K562 (cell line): ENCODE results near the gene FKBP8. TPM values are rescaled to one million over a fixed set of nuclear protein-coding genes. Genes with fewer than 3 reads are reported as not detected.
A peak's percentile ranks its signal among the peaks of the same experiment; 100 is the strongest.

Experiments used
- BACH1 ChIP-seq: fragments of 200-800 bp; sonication (Bioruptor generic); IDR thresholded peaks from 2 replicates; pipeline ENCODE4 v1.6.1; 2016; ENCODE audit warnings: missing genetic modification characterization, missing compliant biosample characterization
- DIDO1 ChIP-seq: fragments of 450-650 bp; IDR thresholded peaks from 2 replicates; pipeline ENCODE4 v1.6.1; 2016; ENCODE audit warnings: low read depth, missing biosample characterization, missing genetic modification characterization
- DMBX1 ChIP-seq: fragments of 250-450 bp; sonication (Bioruptor Pico); IDR thresholded peaks from 2 replicates; pipeline ENCODE4 v1.8.0; 2022; ENCODE audit warnings: inconsistent platforms, mild to moderate bottlenecking, moderate library complexity, borderline replicate concordance
- HNRNPL ChIP-seq: fragments of 200-400 bp; formaldehyde crosslinking; IDR thresholded peaks from 2 replicates; pipeline ENCODE4 v1.6.1; 2017; ENCODE audit warnings: low read depth, mild to moderate bottlenecking, low read length
- NBN ChIP-seq: fragments of 450-650 bp; IDR thresholded peaks from 2 replicates; pipeline ENCODE4 v1.6.1; 2016; ENCODE audit warnings: low read depth, mild to moderate bottlenecking
- NELFE ChIP-seq: IDR thresholded peaks from 2 replicates; pipeline ENCODE4 v1.6.1; 2011; ENCODE audit warnings: mild to moderate bottlenecking; ENCODE audit not compliant: insufficient read depth, insufficient read length
- OTX1 ChIP-seq: fragments of 450-650 bp; formaldehyde crosslinking; IDR thresholded peaks from 2 replicates; pipeline ENCODE4 v1.4.0; 2022; ENCODE audit warnings: mild to moderate bottlenecking
- SIN3A ChIP-seq, 2 experiments: fragments of 150-350 bp in 1 of 2; IDR thresholded peaks; 2 replicates each; pipeline ENCODE4 v1.6.1; 2011 to 2016; ENCODE audit warnings: borderline replicate concordance in 2 of 2, low read depth in 2 of 2, low read length in 2 of 2, mild to moderate bottlenecking in 2 of 2, moderate library complexity in 2 of 2; ENCODE audit not compliant: control insufficient read depth in 1 of 2
- TRIM28 ChIP-seq: fragments of 450-650 bp; IDR thresholded peaks from 2 replicates; pipeline ENCODE4 v1.6.1; 2017
- WHSC1 ChIP-seq: IDR thresholded peaks from one replicate; pipeline ENCODE4 v1.6.1; 2012; ENCODE audit warnings: low read length, control low read depth, inconsistent platforms
- ZNF699 ChIP-seq: fragments of 250-450 bp; sonication (Bioruptor Pico); IDR thresholded peaks from 2 replicates; pipeline ENCODE4 v1.8.0; 2021; ENCODE audit warnings: mild to moderate bottlenecking, moderate library complexity; ENCODE audit not compliant: insufficient replicate concordance
- ZNF717 ChIP-seq: fragments of 250-450 bp; sonication (Bioruptor Pico); IDR thresholded peaks from 2 replicates; pipeline ENCODE4 v1.5.0; 2021
- polyA plus RNA-seq, 8 experiments: library from polyadenylated mRNA; depleted of rRNA in 4 of 8; stranded (reverse) in 5 of 8; unstranded in 3 of 8; fragments of >200 nt; fragmentation: Nextera tagmentation in 2 of 8; fragmentation: Illumina TruSeq in 1 of 8; extraction: Ambion mirVana in 2 of 8; extraction: Trizol in 1 of 8; gene quantifications; 2 replicates each; pipeline versions ENCODE4 v1.2.1 to v1.2.3, GENCODE V29; 2011 to 2014; ENCODE audit warnings: inconsistent platforms in 1 of 8, missing spikeins in 1 of 8
- total RNA-seq, 7 experiments: library from RNA; depleted of rRNA in 6 of 7; stranded (reverse); fragments of >200 nt in 6 of 7; fragmentation: Illumina TruSeq in 2 of 7; extraction: Trizol in 2 of 7; gene quantifications; 2 replicates each; pipeline versions ENCODE4 v1.2.1 to v1.2.3, GENCODE V29; 2011 to 2021; ENCODE audit warnings: low replicate concordance in 1 of 7
- TF ChIP-seq, protein P1 (sequence below): IDR thresholded peaks from 2 replicates; pipeline ENCODE4 v1.6.1; 2012; ENCODE audit warnings: low read depth, low read length, improper control_type of control experiment, borderline replicate concordance
- TF ChIP-seq, protein P2 (sequence below), 2 experiments: fragments of 450-650 bp in 1 of 2; sonication (generic) in 1 of 2; formaldehyde crosslinking in 1 of 2; IDR thresholded peaks; 2 replicates each; pipeline versions ENCODE4 v1.7.1 to v1.9.0; 2016 to 2022; ENCODE audit warnings: inconsistent platforms in 1 of 2, mild to moderate bottlenecking in 1 of 2, missing genetic modification reagents in 1 of 2
- TF ChIP-seq, protein P3 (sequence below): sonication (generic); formaldehyde crosslinking; IDR thresholded peaks from 2 replicates; pipeline ENCODE4 v1.8.1; 2022; ENCODE audit warnings: missing genetic modification reagents

The FKBP8 gene
- total and polyA plus RNA-seq, 9 of the 15 experiments (the other 6 are each of a cell fraction or from before 2014, with no cell fraction given), result 0.46 to 236 (median 104) TPM

DNA sequence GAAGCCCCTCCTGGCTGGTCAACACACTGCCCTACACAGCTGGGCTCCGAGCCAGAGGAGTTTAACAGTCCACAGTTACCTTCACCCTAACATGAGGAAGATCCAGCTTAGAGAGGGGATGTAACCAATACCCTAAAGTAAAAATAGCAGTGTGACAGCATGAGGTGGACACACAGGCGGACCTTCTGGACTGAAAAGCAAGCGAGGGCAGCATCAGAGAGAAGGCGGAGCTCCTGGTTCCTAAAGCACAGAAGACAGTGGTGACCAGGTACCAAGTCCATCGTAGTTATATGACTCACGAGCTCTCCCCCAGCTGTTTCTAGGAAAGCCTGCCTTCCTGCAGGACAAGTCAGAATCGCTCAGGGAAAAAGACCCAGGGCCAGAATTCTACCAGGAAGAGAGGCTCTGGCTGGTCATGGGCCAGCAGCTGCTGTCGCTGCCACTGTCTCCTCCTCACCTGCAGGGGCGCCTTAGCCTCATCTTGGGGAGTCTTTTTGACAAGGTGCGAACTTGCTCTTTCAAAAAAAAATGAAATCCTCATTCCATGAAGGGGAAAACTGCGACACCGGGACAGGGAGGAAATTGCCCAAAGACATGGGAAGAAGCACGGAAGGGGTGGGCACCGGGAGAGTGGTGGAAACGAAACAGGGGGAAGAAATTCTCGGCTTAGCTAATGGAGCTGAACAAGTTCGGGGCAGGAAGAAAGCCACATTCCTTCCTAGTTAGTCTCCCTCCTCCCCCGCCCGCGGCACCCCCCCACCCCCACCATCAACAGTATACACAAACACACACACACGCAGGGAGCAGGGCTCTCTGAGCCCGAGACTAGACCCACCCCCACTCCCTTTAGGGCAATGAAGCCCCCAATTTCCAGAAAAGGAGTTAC lies 23.2 kb downstream of the FKBP8 start (continued):
- TF ChIP-seq ZNF699 (CRISPR knock-in tag) (no peak), DIDO1 (tag) (no peak), SIN3A (IDR thresholded peaks at IDR 0.05; ENCODE audit: borderline replicate concordance in 2 of 2, control insufficient read depth in 1 of 2, low read depth in 2 of 2, low read length in 2 of 2) (no peak), BACH1 (no peak), OTX1 (CRISPR knock-in tag) (no peak), ZNF717 (CRISPR knock-in tag) (no peak), HNRNPL (no peak), WHSC1 (no peak), NBN (peak; percentile 72; the same call in 1 of the 2 replicates), NELFE (no peak), TRIM28 (no peak), DMBX1 (CRISPR knock-in tag) (no peak)
- TF ChIP-seq, protein P1, sequence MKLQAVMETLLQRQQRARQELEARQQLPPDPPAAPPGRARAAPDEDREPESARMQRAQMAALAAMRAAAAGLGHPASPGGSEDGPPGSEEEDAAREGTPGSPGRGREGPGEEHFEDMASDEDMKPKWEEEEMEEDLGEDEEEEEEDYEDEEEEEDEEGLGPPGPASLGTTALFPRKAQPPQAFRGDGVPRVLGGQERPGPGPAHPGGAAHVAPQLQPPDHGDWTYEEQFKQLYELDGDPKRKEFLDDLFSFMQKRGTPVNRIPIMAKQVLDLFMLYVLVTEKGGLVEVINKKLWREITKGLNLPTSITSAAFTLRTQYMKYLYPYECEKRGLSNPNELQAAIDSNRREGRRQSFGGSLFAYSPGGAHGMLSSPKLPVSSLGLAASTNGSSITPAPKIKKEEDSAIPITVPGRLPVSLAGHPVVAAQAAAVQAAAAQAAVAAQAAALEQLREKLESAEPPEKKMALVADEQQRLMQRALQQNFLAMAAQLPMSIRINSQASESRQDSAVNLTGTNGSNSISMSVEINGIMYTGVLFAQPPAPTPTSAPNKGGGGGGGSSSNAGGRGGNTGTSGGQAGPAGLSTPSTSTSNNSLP, result no peak
- TF ChIP-seq, protein P2, sequence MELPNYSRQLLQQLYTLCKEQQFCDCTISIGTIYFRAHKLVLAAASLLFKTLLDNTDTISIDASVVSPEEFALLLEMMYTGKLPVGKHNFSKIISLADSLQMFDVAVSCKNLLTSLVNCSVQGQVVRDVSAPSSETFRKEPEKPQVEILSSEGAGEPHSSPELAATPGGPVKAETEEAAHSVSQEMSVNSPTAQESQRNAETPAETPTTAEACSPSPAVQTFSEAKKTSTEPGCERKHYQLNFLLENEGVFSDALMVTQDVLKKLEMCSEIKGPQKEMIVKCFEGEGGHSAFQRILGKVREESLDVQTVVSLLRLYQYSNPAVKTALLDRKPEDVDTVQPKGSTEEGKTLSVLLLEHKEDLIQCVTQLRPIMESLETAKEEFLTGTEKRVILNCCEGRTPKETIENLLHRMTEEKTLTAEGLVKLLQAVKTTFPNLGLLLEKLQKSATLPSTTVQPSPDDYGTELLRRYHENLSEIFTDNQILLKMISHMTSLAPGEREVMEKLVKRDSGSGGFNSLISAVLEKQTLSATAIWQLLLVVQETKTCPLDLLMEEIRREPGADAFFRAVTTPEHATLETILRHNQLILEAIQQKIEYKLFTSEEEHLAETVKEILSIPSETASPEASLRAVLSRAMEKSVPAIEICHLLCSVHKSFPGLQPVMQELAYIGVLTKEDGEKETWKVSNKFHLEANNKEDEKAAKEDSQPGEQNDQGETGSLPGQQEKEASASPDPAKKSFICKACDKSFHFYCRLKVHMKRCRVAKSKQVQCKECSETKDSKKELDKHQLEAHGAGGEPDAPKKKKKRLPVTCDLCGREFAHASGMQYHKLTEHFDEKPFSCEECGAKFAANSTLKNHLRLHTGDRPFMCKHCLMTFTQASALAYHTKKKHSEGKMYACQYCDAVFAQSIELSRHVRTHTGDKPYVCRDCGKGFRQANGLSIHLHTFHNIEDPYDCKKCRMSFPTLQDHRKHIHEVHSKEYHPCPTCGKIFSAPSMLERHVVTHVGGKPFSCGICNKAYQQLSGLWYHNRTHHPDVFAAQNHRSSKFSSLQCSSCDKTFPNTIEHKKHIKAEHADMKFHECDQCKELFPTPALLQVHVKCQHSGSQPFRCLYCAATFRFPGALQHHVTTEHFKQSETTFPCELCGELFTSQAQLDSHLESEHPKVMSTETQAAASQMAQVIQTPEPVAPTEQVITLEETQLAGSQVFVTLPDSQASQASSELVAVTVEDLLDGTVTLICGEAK (IDR thresholded peaks at IDR 0.05), result no peak
- TF ChIP-seq, protein P2 (CRISPR knock-in tag; IDR thresholded peaks at IDR 0.05), result no peak
- TF ChIP-seq, protein P3, sequence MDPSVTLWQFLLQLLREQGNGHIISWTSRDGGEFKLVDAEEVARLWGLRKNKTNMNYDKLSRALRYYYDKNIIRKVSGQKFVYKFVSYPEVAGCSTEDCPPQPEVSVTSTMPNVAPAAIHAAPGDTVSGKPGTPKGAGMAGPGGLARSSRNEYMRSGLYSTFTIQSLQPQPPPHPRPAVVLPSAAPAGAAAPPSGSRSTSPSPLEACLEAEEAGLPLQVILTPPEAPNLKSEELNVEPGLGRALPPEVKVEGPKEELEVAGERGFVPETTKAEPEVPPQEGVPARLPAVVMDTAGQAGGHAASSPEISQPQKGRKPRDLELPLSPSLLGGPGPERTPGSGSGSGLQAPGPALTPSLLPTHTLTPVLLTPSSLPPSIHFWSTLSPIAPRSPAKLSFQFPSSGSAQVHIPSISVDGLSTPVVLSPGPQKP (CRISPR knock-in tag), result no peak
